IMR-90 (cell line): ENCODE results near the gene ARPC5L. TPM values are rescaled to one million over a fixed set of nuclear protein-coding genes. Genes with fewer than 3 reads are reported as not detected.

Source experiments
- ATAC-seq: fragments of 200-7000 bp; cut with Tn5 transposase; 2 replicates; pipeline ENCODE4 v1.9.1; 2020; ENCODE audit warnings: low read depth, mild to moderate bottlenecking, moderate library complexity
- BruUV-seq: library from RNA; stranded (reverse); fragments of 400-500 nt; replicated peaks from 2 replicates; lab custom pipeline; 2021; lab: Mats Ljungman, UMichigan
- CTCF ChIA-PET: fragments of 300-600 bp; formaldehyde crosslinking; extraction: SDS; loops from one replicate; lab custom pipeline; 2021; ENCODE audit warnings: antibody characterized with exemption; lab: Yijun Ruan, JAX
- POLR2A ChIA-PET: fragments of 300-600 bp; sonication (Branson Sonifier 250); formaldehyde crosslinking; loops from one replicate; lab custom pipeline; 2022; ENCODE audit warnings: antibody characterized with exemption; ENCODE audit not compliant: unreplicated experiment; lab: Charles Lee
- DNase-seq: peaks from one replicate; pipeline ENCODE4 v3.0.0; 2013
- H2AFZ ChIP-seq: replicated peaks from 2 replicates; pipeline ENCODE3; 2013; ENCODE audit warnings: low read length, mild to moderate bottlenecking; ENCODE audit not compliant: poor library complexity
- H2AK5ac ChIP-seq: 2 replicates; pipeline ENCODE4 v1.6.1; 2013; ENCODE audit warnings: low read depth, low read length, inconsistent platforms
- H2AK9ac ChIP-seq: replicated peaks from 2 replicates; pipeline ENCODE3; 2013; ENCODE audit warnings: mild to moderate bottlenecking, low read depth, low read length, moderate library complexity; ENCODE audit not compliant: poor library complexity
- H2BK120ac ChIP-seq: 2 replicates; pipeline ENCODE4 v1.6.1; 2013; ENCODE audit warnings: low read depth, low read length, inconsistent platforms
- H2BK15ac ChIP-seq: 3 replicates; pipeline ENCODE4 v1.6.1; 2013; ENCODE audit warnings: low read depth, low read length, inconsistent platforms
- H2BK20ac ChIP-seq: 2 replicates; pipeline ENCODE4 v1.6.1; 2013; ENCODE audit warnings: low read depth, mild to moderate bottlenecking, inconsistent platforms, low read length, moderate library complexity
- H2BK5ac ChIP-seq: 2 replicates; pipeline ENCODE4 v1.6.1; 2013; ENCODE audit warnings: mild to moderate bottlenecking, low read depth, low read length, inconsistent platforms; ENCODE audit not compliant: poor library complexity, severe bottlenecking
- H3K14ac ChIP-seq: replicated peaks from 2 replicates; pipeline ENCODE4 v1.6.1; 2013; ENCODE audit warnings: low read depth, low read length, inconsistent platforms
- H3K18ac ChIP-seq: 2 replicates; pipeline ENCODE4 v1.6.1; 2013; ENCODE audit warnings: low read depth, low read length, control low read depth
- H3K23ac ChIP-seq: 2 replicates; pipeline ENCODE4 v1.6.1; 2013; ENCODE audit warnings: low read depth, low read length, inconsistent platforms
- H3K27ac ChIP-seq: 2 replicates; pipeline ENCODE4 v1.5.1; 2013; ENCODE audit warnings: mild to moderate bottlenecking, control low read depth, low read length; ENCODE audit not compliant: insufficient read depth
- H3K27me3 ChIP-seq: 2 replicates; pipeline ENCODE4 v1.6.1; 2013; ENCODE audit warnings: low read length; ENCODE audit not compliant: control insufficient read depth, insufficient read depth
- H3K36me3 ChIP-seq: 2 replicates; pipeline ENCODE4 v1.6.1; 2013; ENCODE audit warnings: low read length, mixed read lengths; ENCODE audit not compliant: control insufficient read depth, insufficient read depth
- H3K4ac ChIP-seq: 2 replicates; pipeline ENCODE4 v1.6.1; 2013; ENCODE audit warnings: low read depth, low read length, inconsistent platforms
- H3K4me1 ChIP-seq: 2 replicates; pipeline ENCODE4 v1.6.1; 2013; ENCODE audit warnings: low read length, mixed read lengths; ENCODE audit not compliant: control insufficient read depth, insufficient read depth
- H3K4me2 ChIP-seq: 2 replicates; pipeline ENCODE4 v1.6.1; 2013; ENCODE audit warnings: low read depth, mild to moderate bottlenecking, control low read depth, low read length, moderate library complexity
- H3K4me3 ChIP-seq: 2 replicates; pipeline ENCODE4 v1.5.1; 2013; ENCODE audit warnings: low read depth, mild to moderate bottlenecking, control low read depth, low read length, moderate library complexity; ENCODE audit not compliant: insufficient read depth
- H3K56ac ChIP-seq: 2 replicates; pipeline ENCODE4 v1.6.1; 2013; ENCODE audit warnings: low read length, inconsistent platforms; ENCODE audit not compliant: insufficient read depth; ENCODE audit errors: extremely low read depth
- H3K79me1 ChIP-seq, 2 experiments: 2 replicates each; pipeline ENCODE4 v1.6.1; 2013; ENCODE audit warnings: low read length in 2 of 2, inconsistent platforms in 1 of 2, low read depth in 1 of 2
- H3K9ac ChIP-seq: 2 replicates; pipeline ENCODE4 v1.6.1; 2013; ENCODE audit warnings: low read depth, low read length, control low read depth
- H3K9me1 ChIP-seq: 2 replicates; pipeline ENCODE4 v1.6.1; 2013; ENCODE audit warnings: low read length, inconsistent platforms; ENCODE audit not compliant: insufficient read depth
- H3K9me3 ChIP-seq: 2 replicates; pipeline ENCODE4 v1.6.1; 2013; ENCODE audit warnings: low read length; ENCODE audit not compliant: control insufficient read depth, insufficient read depth
- H4K20me1 ChIP-seq: 2 replicates; pipeline ENCODE4 v1.6.1; 2013; ENCODE audit warnings: low read length, inconsistent platforms; ENCODE audit not compliant: insufficient read depth
- H4K5ac ChIP-seq: 2 replicates; pipeline ENCODE4 v1.6.1; 2013; ENCODE audit warnings: mild to moderate bottlenecking, low read depth, low read length, control low read depth
- H4K8ac ChIP-seq, 2 experiments: 2 replicates each; pipeline ENCODE4 v1.6.1; 2013; ENCODE audit warnings: low read depth in 2 of 2, low read length in 2 of 2, control low read depth in 1 of 2, inconsistent platforms in 1 of 2
- H4K91ac ChIP-seq: 2 replicates; pipeline ENCODE4 v1.6.1; 2013; ENCODE audit warnings: low read depth, low read length, inconsistent platforms; ENCODE audit not compliant: insufficient read depth
- BHLHE40 ChIP-seq: fragments of 150-350 bp; IDR thresholded peaks from 2 replicates; pipeline ENCODE4 v1.6.1; 2016; ENCODE audit warnings: mild to moderate bottlenecking, low read depth, low read length
- CTCF ChIP-seq: conservative IDR thresholded peaks from 2 replicates; pipeline ENCODE4 v1.5.1; 2012; ENCODE audit warnings: mild to moderate bottlenecking, low read depth, low read length, improper control_type of control experiment
- MXI1 ChIP-seq: IDR thresholded peaks from 2 replicates; pipeline ENCODE4 v1.6.1; 2012; ENCODE audit warnings: low read depth, mild to moderate bottlenecking, low read length, moderate library complexity, borderline replicate concordance
- RAD21 ChIP-seq: IDR thresholded peaks from 2 replicates; pipeline ENCODE4 v1.6.1; 2012; ENCODE audit warnings: low read length, improper control_type of control experiment
- RCOR1 ChIP-seq: IDR thresholded peaks from 2 replicates; pipeline ENCODE4 v1.6.1; 2012; ENCODE audit warnings: mild to moderate bottlenecking, low read length, improper control_type of control experiment; ENCODE audit not compliant: insufficient replicate concordance
- RFX5 ChIP-seq: IDR thresholded peaks from 2 replicates; pipeline ENCODE4 v1.8.0; 2012; ENCODE audit warnings: low read depth, mild to moderate bottlenecking, low read length, moderate library complexity
- SMC3 ChIP-seq: fragments of 150-350 bp; IDR thresholded peaks from 2 replicates; pipeline ENCODE4 v1.6.1; 2016; ENCODE audit warnings: low read depth, mild to moderate bottlenecking, antibody characterized with exemption, low read length, moderate library complexity
- WGBS, 2 experiments: methylation state at CpG; one replicate each; pipeline versions ENCODE4 v1.1.5 to v1.1.7; 2013; ENCODE audit warnings: missing lambda C conversion rate in 2 of 2; ENCODE audit not compliant: insufficient read length in 1 of 2; ENCODE audit errors: extremely low coverage in 2 of 2; 5-methylcytosine and 5-hydroxymethylcytosine counted together
- dilution Hi-C: fragments of 300-500 bp; cut with HindIII; formaldehyde crosslinking; loops from one replicate; pipeline ENCODE4 v1.14.3; 2018; ENCODE audit warnings: low sequenced_read_pairs; ENCODE audit not compliant: unreplicated experiment
- in situ Hi-C: fragments of 300-500 bp; cut with MboI; formaldehyde crosslinking; loops from 3 replicates; pipeline ENCODE4 v1.14.3; 2019; ENCODE audit warnings: low sequenced_read_pairs, inconsistent platforms, mixed read lengths
- intact Hi-C: fragments of 100-400 bp; cut with micrococcal nuclease; formaldehyde crosslinking; loops from 2 replicates; pipeline ENCODE4 v1.10.0; 2022
- polyA plus RNA-seq, 3 experiments: library from polyadenylated mRNA; depleted of rRNA; stranded (reverse); fragments of >200 nt; gene quantifications; 2 replicates each; pipeline ENCODE4 v1.2.3, GENCODE V29; 2012; ENCODE audit warnings: low replicate concordance in 1 of 3
- total RNA-seq: library from RNA; depleted of rRNA; stranded (reverse); fragments of >200 nt; gene quantifications from 2 replicates; pipeline ENCODE4 v1.2.3, GENCODE V29; 2012

The ARPC5L gene
- total and polyA plus RNA-seq, 2 of the 4 experiments (the other 2 are of a cell fraction), result 11.1 to 53.8 TPM

GRCh38 chr9:124855566-124855943, 6.4 kb upstream of the ARPC5L start:
- H4K8ac ChIP-seq, result no peak overlapping the region
- CTCF ChIA-PET, result interaction anchor here (0.6 to 5.7 kb wide), 4 partner anchors 42 to 89 kb away, joined by 3 to 165 read pairs (median 3); partner anchors contain the start of genes NR6A1 and OLFML2A

More at GRCh38 chr9:124855566-124855943, 6.4 kb upstream of the ARPC5L start:
- no peak overlapping the region for H3K27ac ChIP-seq
- BruUV-seq, result no TSS peak
- H3K56ac ChIP-seq, result no peak overlapping the region
- no peak overlapping the region for H2AFZ ChIP-seq
- no peak overlapping the region for H2AK5ac ChIP-seq
- H3K18ac ChIP-seq, result no peak overlapping the region
- no peak overlapping the region for H3K4ac ChIP-seq
- dilution Hi-C loops, result no loop called here
- peaks cover 43% of the 10 kb centered on the region for H3K36me3 ChIP-seq
- H2BK5ac ChIP-seq, result no peak overlapping the region
- H4K91ac ChIP-seq, result no peak overlapping the region
- no peaks in the 10 kb centered on the region for H3K27me3 ChIP-seq
- POLR2A ChIA-PET, result no interaction called here
- WGBS, 2 experiments, result 77% methylated on average over 9 of the region's 18 CpGs; no CpG with 5 or more reads in 1 of the 2 experiments
- peaks cover 50% of the 10 kb centered on the region for H4K20me1 ChIP-seq
- H4K5ac ChIP-seq, result no peak overlapping the region
- H2BK120ac ChIP-seq, result no peak overlapping the region
- H3K79me1 ChIP-seq, result peaks cover 13 to 32% of the 10 kb centered on the region in 2 experiments
- H3K4me1 ChIP-seq, result peaks cover 6% of the 10 kb centered on the region
- no peak overlapping the region for H3K4me2 ChIP-seq
- in situ Hi-C loops, result no loop called here
- no peak overlapping the region for H2AK9ac ChIP-seq
- no peak overlapping the region for H3K23ac ChIP-seq
- H3K14ac ChIP-seq, result no peak overlapping the region
- no peak for ATAC-seq
- H2BK20ac ChIP-seq, result no peak overlapping the region
- no peak for DNase-seq
- no peak overlapping the region for H3K9ac ChIP-seq
- H3K4me3 ChIP-seq, result no peak overlapping the region
- no peak overlapping the region for H2BK15ac ChIP-seq
- intact Hi-C loops, result loop anchor here (10.0 kb wide), 1 partner anchor 241 kb away; no protein-coding TSS in a partner anchor
- H3K9me3 ChIP-seq, result no peaks in the 10 kb centered on the region
- TF ChIP-seq RAD21 (no peak), MXI1 (no peak), CTCF (no peak), RFX5 (no peak), BHLHE40 (no peak), SMC3 (no peak), RCOR1 (no peak)
- peaks cover 4% of the 10 kb centered on the region; the same call in 1 of the 2 replicates for H3K9me1 ChIP-seq
